Neural progenitor cell (in vitro differentiated cells): ENCODE measurements around the gene CELSR1.

Experiments
- EZH2 ChIP-seq: fragments of 200-600 bp; sonication (generic); IDR thresholded peaks from 2 replicates; pipeline ENCODE4 v1.6.1; 2017; ENCODE audit warnings: antibody characterized with exemption, mild to moderate bottlenecking, moderate library complexity
- EZH2phosphoT487 ChIP-seq: fragments of 200-600 bp; sonication (generic); IDR thresholded peaks from 2 replicates; pipeline ENCODE4 v1.6.1; 2017; ENCODE audit warnings: antibody characterized with exemption
- TF ChIP-seq, protein P1 (sequence below): fragments of 200-600 bp; sonication (generic); IDR thresholded peaks from 2 replicates; pipeline ENCODE4 v1.5.1; 2017; ENCODE audit warnings: antibody characterized with exemption, mild to moderate bottlenecking

DNA sequence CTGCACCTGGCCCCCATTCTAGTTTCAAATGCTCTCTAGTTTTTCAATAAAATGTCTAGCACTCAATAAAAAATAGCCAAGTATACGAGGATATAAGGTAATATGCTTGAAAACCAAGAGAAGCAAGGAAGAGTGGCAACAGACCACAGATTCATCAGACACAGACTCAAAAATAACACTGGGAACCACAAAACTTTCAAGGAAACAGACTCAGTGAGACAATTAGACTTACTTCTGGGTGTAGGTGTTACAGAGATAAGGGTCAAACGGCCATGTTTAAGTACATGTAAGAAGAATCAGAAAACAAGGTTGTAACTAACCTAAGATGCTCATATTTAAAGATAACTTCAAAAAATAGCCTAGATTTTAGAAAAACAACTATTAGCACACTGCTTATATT, 134.9 kb downstream of the CELSR1 start:
- TF ChIP-seq, protein P1, sequence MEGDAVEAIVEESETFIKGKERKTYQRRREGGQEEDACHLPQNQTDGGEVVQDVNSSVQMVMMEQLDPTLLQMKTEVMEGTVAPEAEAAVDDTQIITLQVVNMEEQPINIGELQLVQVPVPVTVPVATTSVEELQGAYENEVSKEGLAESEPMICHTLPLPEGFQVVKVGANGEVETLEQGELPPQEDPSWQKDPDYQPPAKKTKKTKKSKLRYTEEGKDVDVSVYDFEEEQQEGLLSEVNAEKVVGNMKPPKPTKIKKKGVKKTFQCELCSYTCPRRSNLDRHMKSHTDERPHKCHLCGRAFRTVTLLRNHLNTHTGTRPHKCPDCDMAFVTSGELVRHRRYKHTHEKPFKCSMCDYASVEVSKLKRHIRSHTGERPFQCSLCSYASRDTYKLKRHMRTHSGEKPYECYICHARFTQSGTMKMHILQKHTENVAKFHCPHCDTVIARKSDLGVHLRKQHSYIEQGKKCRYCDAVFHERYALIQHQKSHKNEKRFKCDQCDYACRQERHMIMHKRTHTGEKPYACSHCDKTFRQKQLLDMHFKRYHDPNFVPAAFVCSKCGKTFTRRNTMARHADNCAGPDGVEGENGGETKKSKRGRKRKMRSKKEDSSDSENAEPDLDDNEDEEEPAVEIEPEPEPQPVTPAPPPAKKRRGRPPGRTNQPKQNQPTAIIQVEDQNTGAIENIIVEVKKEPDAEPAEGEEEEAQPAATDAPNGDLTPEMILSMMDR: no peak
- TF ChIP-seq EZH2 (no peak), EZH2phosphoT487 (no peak)
